Measurements from ENCODE around the gene SSX5. TPM values are rescaled to one million over a fixed set of nuclear protein-coding genes. Genes with fewer than 3 reads are reported as not detected.
"Not testable (repeated sequence)": the region's sequence is repeated elsewhere in the genome, so short reads cannot be mapped to it uniquely, and the experiment has no call there.

Gene SSX5, protein sequence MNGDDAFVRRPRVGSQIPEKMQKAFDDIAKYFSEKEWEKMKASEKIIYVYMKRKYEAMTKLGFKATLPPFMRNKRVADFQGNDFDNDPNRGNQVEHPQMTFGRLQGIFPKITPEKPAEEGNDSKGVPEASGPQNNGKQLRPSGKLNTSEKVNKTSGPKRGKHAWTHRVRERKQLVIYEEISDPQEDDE
- not detected for total RNA-seq

- ChIA-PET CTCF (no interaction called here), POLR2A (no interaction called here)
- H3K27ac Mint-ChIP-seq: no peak within 1 kb of the TSS
- no peaks in the 10 kb centered on the region for H3K36me3 Mint-ChIP-seq (ENCODE audit: low read depth)
- no peak for ATAC-seq
- H3K4me3 Mint-ChIP-seq: no peak within 1 kb of the TSS
- no peak for DNase-seq
- no peaks in the 10 kb centered on the region for H3K9me3 Mint-ChIP-seq (ENCODE audit: insufficient read depth)
- H3K4me1 Mint-ChIP-seq (ENCODE audit: low read depth): no peaks in the 10 kb centered on the region
- H3K27me3 Mint-ChIP-seq (ENCODE audit: low read depth): no peaks in the 10 kb centered on the region
Observed at GRCh38 chrX:48196745-48197201, at the start of gene SSX5. Gene SSX5, minus strand, starts transcription at chrX:48196795. Its CDS starts 1,437 bp downstream, at chrX:48195358.

DNA sequence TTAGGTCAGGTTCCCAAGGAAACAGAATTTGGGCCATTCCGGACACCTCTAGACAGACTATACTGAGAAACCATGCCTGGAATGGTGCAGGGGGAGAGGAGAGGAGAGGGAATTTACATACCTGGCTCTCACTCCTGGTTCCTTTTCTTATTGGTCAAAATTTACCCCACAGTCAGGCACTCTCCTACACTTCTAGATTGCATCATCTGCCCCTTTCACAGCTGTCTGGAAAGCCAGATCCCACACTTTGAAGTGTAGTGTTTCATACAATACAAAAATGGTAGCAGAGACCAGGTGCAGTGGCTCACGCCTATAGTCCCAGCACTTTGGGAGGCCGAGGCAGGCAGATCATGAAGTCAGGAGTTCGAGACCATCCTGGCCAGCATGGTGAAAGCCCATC lies 27.6 kb upstream of the SSX5 start:
- H3K27me3 Mint-ChIP-seq (ENCODE audit: low read depth); POLR2A ChIA-PET; H3K4me1 Mint-ChIP-seq (ENCODE audit: low read depth); H3K9me3 Mint-ChIP-seq (ENCODE audit: insufficient read depth); H3K4me3 Mint-ChIP-seq; DNase-seq; H3K27ac Mint-ChIP-seq; H3K36me3 Mint-ChIP-seq (ENCODE audit: low read depth); CTCF ChIA-PET; ATAC-seq: not testable (repeated sequence)

- H3K4me3 Mint-ChIP-seq; H3K9me3 Mint-ChIP-seq (ENCODE audit: insufficient read depth); H3K4me1 Mint-ChIP-seq (ENCODE audit: low read depth); CTCF ChIA-PET; ATAC-seq; DNase-seq; H3K27me3 Mint-ChIP-seq (ENCODE audit: low read depth); POLR2A ChIA-PET; H3K36me3 Mint-ChIP-seq (ENCODE audit: low read depth); H3K27ac Mint-ChIP-seq: not testable (repeated sequence)
Observed at GRCh38 chrX:48214341-48214740, 17.7 kb upstream of the SSX5 start.

DNA sequence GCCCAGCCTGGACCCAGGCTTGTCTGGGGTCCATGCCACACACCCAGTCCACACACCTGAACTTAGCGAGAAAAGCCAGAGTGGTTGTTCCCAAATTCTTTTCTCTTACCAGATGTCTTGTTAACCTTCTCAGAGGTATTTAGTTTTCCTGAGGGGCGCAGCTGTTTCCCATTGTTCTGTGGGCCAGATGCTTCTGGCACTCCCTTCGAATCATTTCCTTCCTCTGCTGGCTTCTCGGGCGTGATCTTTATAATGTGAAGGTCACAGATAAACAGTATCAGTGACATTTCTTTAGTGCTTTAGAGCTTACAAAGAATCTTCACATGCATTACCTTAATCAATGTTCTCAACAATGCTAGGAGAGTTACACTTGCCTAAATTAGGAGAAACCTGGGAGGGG lies 6.6 kb downstream of the SSX5 start:
- ATAC-seq; H3K27me3 Mint-ChIP-seq (ENCODE audit: low read depth); H3K27ac Mint-ChIP-seq; CTCF ChIA-PET; H3K9me3 Mint-ChIP-seq (ENCODE audit: insufficient read depth); H3K36me3 Mint-ChIP-seq (ENCODE audit: low read depth); DNase-seq; H3K4me1 Mint-ChIP-seq (ENCODE audit: low read depth); POLR2A ChIA-PET; H3K4me3 Mint-ChIP-seq: not testable (repeated sequence)

- H3K9me3 Mint-ChIP-seq (ENCODE audit: insufficient read depth); DNase-seq; H3K4me3 Mint-ChIP-seq; H3K36me3 Mint-ChIP-seq (ENCODE audit: low read depth); H3K27ac Mint-ChIP-seq; ATAC-seq; H3K27me3 Mint-ChIP-seq (ENCODE audit: low read depth); H3K4me1 Mint-ChIP-seq (ENCODE audit: low read depth); CTCF ChIA-PET; POLR2A ChIA-PET: not testable (repeated sequence)
Observed at GRCh38 chrX:48181882-48182281, 14.7 kb downstream of the SSX5 start.

GRCh38 chrX:48180811-48181210 lies 15.8 kb downstream of the SSX5 start:
- ChIA-PET POLR2A (no interaction called here), CTCF (no interaction called here)
- Mint-ChIP-seq H3K4me1 (ENCODE audit: low read depth) (no peaks in the 10 kb centered on the region), H3K27me3 (ENCODE audit: low read depth) (peaks cover 3% of the 10 kb centered on the region), H3K27ac (no peak overlapping the region), H3K36me3 (ENCODE audit: low read depth) (no peaks in the 10 kb centered on the region), H3K9me3 (ENCODE audit: insufficient read depth) (no peaks in the 10 kb centered on the region), H3K4me3 (no peak overlapping the region)
- ATAC-seq (no peak), DNase-seq (no peak)

GRCh38 chrX:48179691-48180090 lies 16.9 kb downstream of the SSX5 start:
- CTCF ChIA-PET: no interaction called here
- Mint-ChIP-seq H3K27me3 (ENCODE audit: low read depth) (peaks cover 1% of the 10 kb centered on the region), H3K27ac (no peak overlapping the region), H3K4me3 (no peak overlapping the region), H3K36me3 (ENCODE audit: low read depth) (no peaks in the 10 kb centered on the region), H3K9me3 (ENCODE audit: insufficient read depth) (no peaks in the 10 kb centered on the region), H3K4me1 (ENCODE audit: low read depth) (no peaks in the 10 kb centered on the region)
- DNase-seq (no peak), ATAC-seq (no peak)
- POLR2A ChIA-PET: no interaction called here

DNA sequence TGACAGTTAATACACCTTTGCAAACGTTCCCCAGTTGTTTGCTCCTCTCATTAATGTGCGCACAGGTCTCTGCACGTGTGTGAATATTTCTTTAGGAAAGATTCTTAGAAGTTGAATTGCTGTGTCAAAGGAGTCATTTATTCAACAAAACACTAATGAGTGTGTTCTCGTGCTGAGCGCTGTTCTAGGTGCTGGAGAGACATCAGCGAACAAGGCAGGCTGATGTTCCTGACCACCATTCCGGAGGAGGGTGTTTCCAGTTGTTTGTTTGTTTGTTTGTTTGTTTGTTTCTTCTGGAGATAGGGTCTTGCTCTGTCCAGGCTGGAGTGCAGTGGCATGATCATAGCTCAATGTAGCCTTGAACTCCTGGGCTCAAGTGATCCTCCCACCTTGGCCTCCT lies 30.3 kb downstream of the SSX5 start:
- POLR2A ChIA-PET; H3K27me3 Mint-ChIP-seq (ENCODE audit: low read depth); H3K36me3 Mint-ChIP-seq (ENCODE audit: low read depth); H3K4me1 Mint-ChIP-seq (ENCODE audit: low read depth); H3K9me3 Mint-ChIP-seq (ENCODE audit: insufficient read depth); H3K4me3 Mint-ChIP-seq; ATAC-seq; DNase-seq; CTCF ChIA-PET; H3K27ac Mint-ChIP-seq: not testable (repeated sequence)

DNA sequence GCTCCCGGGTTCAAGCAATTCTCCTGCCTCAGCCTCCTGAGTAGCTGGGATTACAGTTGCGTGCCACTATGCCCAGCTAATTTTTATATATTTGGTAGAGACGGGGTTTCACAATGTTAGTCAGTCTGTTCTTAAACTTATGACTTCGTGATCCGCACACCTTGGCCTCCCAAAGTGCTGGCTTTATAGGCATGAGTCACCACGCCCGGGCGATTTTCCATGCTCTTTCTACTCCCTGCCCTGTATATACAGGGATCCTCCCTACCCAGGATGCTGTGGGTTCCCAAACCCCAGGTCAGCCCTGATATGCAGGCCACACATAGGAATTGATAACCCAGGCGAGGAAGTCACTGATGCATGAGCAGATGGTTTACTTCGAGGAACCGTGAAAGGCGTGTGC lies 31.4 kb downstream of the SSX5 start:
- CTCF ChIA-PET: no interaction called here
- DNase-seq: no peak
- H3K27ac Mint-ChIP-seq: no peak overlapping the region

DNA sequence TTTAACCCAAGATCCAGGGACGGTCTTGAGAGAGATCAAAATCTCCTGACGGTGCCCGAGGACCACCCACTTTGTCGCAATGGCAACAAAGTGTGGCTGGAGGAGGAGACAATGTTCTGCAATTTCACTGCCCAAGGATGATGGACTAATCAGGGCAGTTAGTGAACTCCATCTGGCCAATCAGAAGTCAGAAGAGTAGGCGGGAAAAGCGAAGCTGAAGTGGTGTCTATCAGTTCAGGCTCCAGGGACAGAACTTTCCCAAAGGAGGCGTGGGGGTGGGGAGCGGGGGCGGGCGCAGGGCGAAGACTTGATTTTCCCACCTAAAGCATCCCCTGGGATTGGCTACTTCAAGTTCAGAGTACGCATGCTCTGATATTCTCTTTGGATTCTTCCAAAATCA lies 40.6 kb downstream of the SSX5 start:
- DNase-seq: no peak
- Mint-ChIP-seq H3K4me1 (ENCODE audit: low read depth) (no peaks in the 10 kb centered on the region), H3K27me3 (ENCODE audit: low read depth) (no peaks in the 10 kb centered on the region), H3K27ac (no peak overlapping the region), H3K9me3 (ENCODE audit: insufficient read depth) (no peaks in the 10 kb centered on the region), H3K4me3 (no peak overlapping the region), H3K36me3 (ENCODE audit: low read depth) (no peaks in the 10 kb centered on the region)
- CTCF ChIA-PET: no interaction called here
- POLR2A ChIA-PET: no interaction called here
- ATAC-seq: no peak

More for the DNA sequence above, 31.4 kb downstream of the SSX5 start:
- Mint-ChIP-seq H3K4me1 (ENCODE audit: low read depth) (no peaks in the 10 kb centered on the region), H3K4me3 (no peak overlapping the region), H3K9me3 (ENCODE audit: insufficient read depth) (no peaks in the 10 kb centered on the region), H3K36me3 (ENCODE audit: low read depth) (no peaks in the 10 kb centered on the region), H3K27me3 (ENCODE audit: low read depth) (no peaks in the 10 kb centered on the region)
- POLR2A ChIA-PET: no interaction called here
- ATAC-seq: no peak

- Mint-ChIP-seq H3K4me3 (no peak overlapping the region), H3K9me3 (ENCODE audit: insufficient read depth) (no peaks in the 10 kb centered on the region), H3K27ac (no peak overlapping the region), H3K27me3 (ENCODE audit: low read depth) (no peaks in the 10 kb centered on the region), H3K36me3 (ENCODE audit: low read depth) (no peaks in the 10 kb centered on the region), H3K4me1 (ENCODE audit: low read depth) (no peaks in the 10 kb centered on the region)
- no peak for DNase-seq
- ChIA-PET CTCF (no interaction called here), POLR2A (no interaction called here)
- no peak for ATAC-seq
Observed at GRCh38 chrX:48154796-48155195, 41.8 kb downstream of the SSX5 start.

DNA sequence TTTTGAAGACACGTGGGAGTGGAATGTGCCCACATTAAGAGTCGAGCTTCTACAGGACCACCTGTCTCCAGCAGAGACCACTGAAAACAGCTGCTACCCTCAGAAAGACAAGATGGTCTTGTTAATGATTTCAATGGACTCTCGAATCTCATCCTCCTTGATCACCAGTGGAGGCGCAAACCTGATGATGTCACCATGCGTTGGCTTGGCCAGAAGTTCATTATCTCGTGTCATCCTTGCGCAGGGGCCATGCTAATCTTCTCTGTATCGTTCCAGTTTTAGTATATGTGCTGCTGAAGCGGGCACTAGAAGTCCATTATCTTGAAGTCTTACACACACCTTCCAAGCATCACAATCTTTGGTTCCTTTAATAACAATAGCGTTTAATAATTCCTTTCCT lies 42.8 kb downstream of the SSX5 start:
- Mint-ChIP-seq H3K27me3 (ENCODE audit: low read depth) (no peaks in the 10 kb centered on the region), H3K36me3 (ENCODE audit: low read depth) (no peaks in the 10 kb centered on the region), H3K4me3 (no peak overlapping the region), H3K4me1 (ENCODE audit: low read depth) (no peaks in the 10 kb centered on the region), H3K9me3 (ENCODE audit: insufficient read depth) (no peaks in the 10 kb centered on the region), H3K27ac (no peak overlapping the region)
- DNase-seq: no peak
- ATAC-seq: no peak
- POLR2A ChIA-PET: no interaction called here
- CTCF ChIA-PET: no interaction called here

GRCh38 chrX:48142697-48143096 lies 53.9 kb downstream of the SSX5 start:
- H3K27me3 Mint-ChIP-seq (ENCODE audit: low read depth); H3K9me3 Mint-ChIP-seq (ENCODE audit: insufficient read depth); CTCF ChIA-PET; POLR2A ChIA-PET; H3K36me3 Mint-ChIP-seq (ENCODE audit: low read depth); H3K4me3 Mint-ChIP-seq: not testable (repeated sequence)
- peak overlapping the region; percentile 55 for H3K27ac Mint-ChIP-seq
- DNase-seq (peak; percentile 18), ATAC-seq (peak; percentile 32)
- peaks cover 13% of the 10 kb centered on the region for H3K4me1 Mint-ChIP-seq (ENCODE audit: low read depth)
